ENCODE data around the gene GRIP1.

DNA sequence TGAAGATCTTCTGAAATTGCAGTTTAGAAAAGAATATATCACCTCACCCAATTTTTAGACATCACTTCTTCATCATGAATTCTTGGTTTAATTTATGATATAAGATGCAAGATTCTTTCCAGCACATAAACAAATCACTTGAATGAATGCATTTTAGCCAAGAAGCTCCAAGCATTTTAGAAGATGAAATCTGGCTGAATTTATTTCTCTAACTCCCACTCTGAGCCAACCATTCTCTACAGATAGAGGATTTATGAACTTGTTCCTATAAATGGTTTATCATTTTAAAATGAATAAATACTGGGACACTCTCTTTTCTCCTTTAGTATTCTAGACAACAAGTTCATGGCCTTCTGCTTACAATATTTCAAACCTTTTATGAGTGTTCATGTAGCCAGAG is 71.7 kb downstream of the GRIP1 start:
- TF ChIP-seq, protein P1, sequence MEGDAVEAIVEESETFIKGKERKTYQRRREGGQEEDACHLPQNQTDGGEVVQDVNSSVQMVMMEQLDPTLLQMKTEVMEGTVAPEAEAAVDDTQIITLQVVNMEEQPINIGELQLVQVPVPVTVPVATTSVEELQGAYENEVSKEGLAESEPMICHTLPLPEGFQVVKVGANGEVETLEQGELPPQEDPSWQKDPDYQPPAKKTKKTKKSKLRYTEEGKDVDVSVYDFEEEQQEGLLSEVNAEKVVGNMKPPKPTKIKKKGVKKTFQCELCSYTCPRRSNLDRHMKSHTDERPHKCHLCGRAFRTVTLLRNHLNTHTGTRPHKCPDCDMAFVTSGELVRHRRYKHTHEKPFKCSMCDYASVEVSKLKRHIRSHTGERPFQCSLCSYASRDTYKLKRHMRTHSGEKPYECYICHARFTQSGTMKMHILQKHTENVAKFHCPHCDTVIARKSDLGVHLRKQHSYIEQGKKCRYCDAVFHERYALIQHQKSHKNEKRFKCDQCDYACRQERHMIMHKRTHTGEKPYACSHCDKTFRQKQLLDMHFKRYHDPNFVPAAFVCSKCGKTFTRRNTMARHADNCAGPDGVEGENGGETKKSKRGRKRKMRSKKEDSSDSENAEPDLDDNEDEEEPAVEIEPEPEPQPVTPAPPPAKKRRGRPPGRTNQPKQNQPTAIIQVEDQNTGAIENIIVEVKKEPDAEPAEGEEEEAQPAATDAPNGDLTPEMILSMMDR (IDR thresholded peaks at IDR 0.05; ENCODE audit: poor library complexity) = no peak
- TF ChIP-seq EZH2 (IDR thresholded peaks at IDR 0.05; ENCODE audit: borderline replicate concordance) = no peak

Measured in hepatocyte (in vitro differentiated cells).